Renal cortical epithelial cell (primary cell): ENCODE results near the gene CPAMD8. TPM values are rescaled to one million over a fixed set of nuclear protein-coding genes. Genes with fewer than 3 reads are reported as not detected.
"Not testable (repeated sequence)": the region's sequence is repeated elsewhere in the genome, so short reads cannot be mapped to it uniquely, and the experiment has no call there.

Experiments
- DNase-seq: peaks from one replicate; pipeline ENCODE4 v3.0.0-alpha.2; 2011; ENCODE audit warnings: low read depth
- total RNA-seq: library from RNA; depleted of rRNA; stranded (reverse); fragments of >200 nt; gene quantifications from 2 replicates; pipeline ENCODE4 v1.2.3, GENCODE V29; 2014

The CPAMD8 gene
- total RNA-seq, 1 donor from 2014 or later: 3.9 TPM

GRCh38 chr19:16874978-16875299, 151.7 kb downstream of the CPAMD8 start:
- DNase-seq: not testable (repeated sequence)

- DNase-seq: no peak
Measured at GRCh38 chr19:16874250-16874977, 152.2 kb downstream of the CPAMD8 start.

- no peak for DNase-seq
Measured at GRCh38 chr19:16873594-16873993, 153.0 kb downstream of the CPAMD8 start.

- no peak for DNase-seq
Measured at GRCh38 chr19:16872728-16873127, 153.9 kb downstream of the CPAMD8 start.

DNA sequence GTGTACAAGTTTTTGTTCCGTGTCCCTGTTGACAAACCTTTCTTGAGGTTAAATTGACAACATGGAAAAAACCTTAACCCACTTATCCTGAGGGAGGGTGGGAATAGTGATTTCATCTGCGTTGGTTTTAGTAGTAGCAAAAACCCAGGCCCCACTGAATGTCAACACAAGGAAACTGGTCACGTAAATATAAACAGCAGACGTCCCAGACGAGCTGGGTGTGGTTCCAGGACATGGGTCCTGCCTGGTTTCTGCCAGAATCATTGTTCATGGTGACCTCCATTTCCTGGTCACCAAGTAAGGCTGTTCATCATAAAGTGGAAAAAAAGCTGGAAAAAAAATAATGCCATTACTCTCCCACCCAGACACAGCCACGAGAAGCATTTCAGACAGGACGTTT, 154.7 kb downstream of the CPAMD8 start:
- DNase-seq: no peak

DNA sequence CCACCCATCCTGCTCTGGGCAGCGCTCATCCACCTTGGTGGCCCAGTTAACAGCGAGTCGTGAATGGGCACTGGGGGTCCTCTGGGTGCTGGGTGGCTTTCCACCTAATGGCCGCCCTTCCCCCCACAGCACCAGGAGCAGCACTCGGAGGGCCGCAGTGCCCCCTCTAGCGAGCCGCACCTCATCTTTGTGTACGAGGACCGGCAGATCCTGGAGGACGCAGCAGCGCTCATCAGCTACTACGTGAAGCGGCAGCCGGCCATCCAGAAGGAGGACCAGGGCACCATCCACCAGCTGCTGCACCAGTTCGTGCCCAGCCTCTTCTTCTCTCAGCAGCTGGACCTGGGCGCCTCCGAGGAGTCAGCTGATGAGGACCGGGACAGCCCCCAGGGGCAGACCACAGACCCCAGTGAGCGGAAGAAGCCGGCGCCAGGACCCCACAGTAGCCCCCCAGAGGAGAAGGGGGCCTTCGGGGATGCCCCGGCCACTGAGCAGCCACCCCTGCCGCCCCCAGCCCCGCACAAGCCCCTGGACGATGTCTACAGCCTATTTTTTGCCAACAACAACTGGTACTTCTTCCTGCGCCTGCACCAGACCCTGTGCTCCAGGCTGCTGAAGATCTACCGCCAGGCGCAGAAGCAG, 157.2 kb downstream of the CPAMD8 start:
- no peak for DNase-seq

GRCh38 chr19:16868423-16869130, 158.0 kb downstream of the CPAMD8 start:
- DNase-seq: no peak

DNA sequence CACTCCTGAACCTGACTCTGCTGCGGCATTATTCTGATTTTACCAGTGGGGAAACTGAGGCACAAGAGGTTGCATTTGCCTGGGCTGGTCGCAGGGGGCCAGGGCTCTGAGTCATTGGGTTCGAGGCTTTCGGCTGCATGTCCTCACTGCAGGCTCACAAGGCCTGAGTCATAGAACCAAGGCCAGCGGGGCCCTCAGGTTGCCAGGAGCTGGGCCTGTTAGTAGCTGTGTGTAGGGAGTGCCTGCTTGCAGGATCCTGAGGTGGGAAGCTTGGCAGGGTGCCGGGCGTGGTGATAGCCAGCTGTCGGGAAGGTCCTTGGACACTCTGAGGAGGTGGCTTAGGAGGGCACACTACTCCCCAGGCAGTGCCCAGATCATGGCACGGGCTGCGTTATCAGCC, 159.4 kb downstream of the CPAMD8 start:
- DNase-seq: no peak

DNA sequence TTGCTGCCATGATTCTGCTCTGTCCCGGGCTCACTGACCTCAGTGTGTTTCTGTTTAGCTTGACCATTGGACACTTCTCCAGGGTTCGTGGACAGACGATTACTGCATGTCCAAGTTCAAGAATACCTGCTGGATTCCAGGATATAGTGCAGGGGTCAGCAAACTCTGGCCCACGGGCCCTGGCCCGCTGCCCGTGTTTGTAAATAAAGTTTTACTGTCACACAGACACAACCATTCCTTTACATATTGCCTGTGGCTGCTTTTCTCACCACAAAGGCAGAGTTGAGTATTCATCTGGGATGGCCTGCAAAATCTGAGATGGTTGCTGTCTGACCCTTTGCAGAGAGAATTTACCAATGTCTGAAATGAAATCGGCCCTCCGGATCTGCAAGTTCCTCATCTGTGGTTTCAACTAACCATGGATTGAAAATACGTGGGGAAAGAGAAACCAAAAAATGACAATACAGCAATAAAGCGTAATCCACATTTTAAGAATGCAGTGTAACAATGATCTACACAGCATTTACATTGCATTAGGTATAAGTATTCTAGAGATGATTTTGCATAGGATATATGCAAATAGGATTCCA, 163.7 kb downstream of the CPAMD8 start:
- DNase-seq: no peak

DNA sequence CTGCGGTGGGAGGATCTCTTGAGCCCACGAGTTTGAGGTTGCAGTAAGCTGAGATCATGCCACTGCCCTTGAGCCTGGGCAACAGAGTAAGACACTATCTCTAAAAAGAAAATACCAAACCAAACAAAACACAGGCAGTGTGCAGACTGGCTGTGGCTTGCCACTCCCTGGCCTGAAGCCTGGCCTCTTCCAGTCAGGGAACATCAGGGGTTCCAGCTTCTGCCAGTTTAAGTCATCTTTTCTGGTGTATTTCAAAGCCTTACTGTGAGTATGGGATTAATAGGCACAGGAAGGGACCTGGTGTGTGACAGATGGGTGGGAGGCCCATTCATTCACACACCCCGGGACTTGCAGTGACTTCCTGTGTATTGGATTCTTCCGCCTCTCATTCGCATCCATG, 164.8 kb downstream of the CPAMD8 start:
- no peak for DNase-seq

- DNase-seq: no peak
Measured at GRCh38 chr19:16861011-16861410, 165.6 kb downstream of the CPAMD8 start.

DNA sequence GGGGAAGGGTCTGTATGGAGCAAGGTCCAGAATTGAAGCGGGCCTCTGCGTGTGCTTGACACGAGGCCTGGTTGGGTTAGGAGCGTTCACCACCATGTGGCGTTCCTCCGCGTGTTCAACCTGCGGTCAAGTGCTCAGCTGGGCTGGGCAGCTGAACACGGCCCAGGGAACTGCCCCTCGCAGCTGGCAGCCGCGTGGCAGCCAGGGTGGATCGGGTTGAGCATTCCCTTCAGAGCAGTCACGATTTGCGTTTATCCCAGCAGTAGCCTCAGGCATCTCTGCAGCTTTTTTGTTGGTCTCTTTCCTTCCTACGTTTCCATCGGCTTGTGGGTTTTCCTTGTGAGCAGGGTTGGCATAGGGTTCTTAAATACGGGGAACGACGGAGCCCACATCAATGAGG, 166.5 kb downstream of the CPAMD8 start:
- DNase-seq: no peak

GRCh38 chr19:16859626-16860025, 167.0 kb downstream of the CPAMD8 start:
- DNase-seq: no peak

DNA sequence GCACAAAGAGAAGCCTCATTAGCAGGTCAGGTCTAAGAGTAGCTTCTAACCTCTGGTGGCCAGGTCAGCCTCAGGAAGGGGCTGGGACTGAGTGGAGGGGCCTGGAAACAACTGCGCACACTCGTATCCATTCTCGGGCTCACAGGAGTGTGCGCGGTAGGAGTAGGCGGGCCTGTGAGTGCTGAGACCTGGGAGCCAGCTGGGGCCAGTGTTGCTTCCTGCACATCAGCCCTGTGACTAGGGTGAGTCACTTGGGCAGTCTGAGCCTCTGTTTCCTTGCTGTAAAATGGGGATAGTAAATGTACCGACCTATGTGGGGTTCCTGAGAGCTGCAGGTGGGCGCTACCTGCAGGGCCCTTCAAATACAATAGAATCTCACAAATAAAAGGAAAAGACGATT, 170.5 kb downstream of the CPAMD8 start:
- no peak for DNase-seq

DNA sequence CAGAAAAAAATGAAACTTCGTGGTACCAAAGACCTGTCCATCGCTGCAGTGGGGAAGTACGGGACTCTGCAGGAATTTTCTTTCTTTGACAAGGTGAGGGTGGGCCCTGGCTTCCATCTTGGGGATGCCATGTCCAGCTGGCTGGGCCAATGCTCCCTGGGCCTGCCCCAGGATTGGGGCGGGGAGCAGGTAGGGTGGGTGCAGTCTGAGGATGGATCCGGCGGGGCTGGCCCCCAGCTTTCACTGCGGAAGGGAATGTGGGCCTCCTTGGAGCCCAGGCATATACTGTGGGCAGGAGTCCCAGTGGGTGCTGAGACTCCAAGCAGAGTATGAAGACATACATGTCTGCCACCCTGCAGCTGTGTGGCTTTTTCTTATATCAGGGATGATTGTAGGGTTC, 173.5 kb downstream of the CPAMD8 start:
- DNase-seq: no peak

- no peak for DNase-seq
Measured at GRCh38 chr19:16851031-16851712, 175.4 kb downstream of the CPAMD8 start.

DNA sequence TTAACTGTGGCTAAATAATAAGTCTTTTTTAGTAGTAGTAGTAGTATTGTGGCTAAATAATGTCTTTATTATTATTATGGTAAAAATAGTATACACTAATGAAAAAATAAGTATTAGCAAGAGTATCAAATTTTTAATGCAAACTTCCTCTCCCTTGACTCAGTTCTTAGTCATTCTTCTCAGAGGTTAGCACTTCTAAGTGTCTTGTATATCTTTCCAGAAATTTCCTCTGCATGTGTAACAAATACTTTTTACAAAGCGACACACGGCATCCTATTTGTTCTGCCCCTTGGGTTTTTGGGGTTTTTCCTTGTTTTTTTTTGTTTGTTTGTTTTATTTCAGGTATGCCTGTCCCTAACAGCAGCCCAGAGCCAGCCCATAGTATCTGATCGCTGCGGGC, 176.5 kb downstream of the CPAMD8 start:
- DNase-seq: no peak

GRCh38 chr19:16849168-16849567, 177.4 kb downstream of the CPAMD8 start:
- DNase-seq: no peak

GRCh38 chr19:16847430-16847829, 179.2 kb downstream of the CPAMD8 start:
- DNase-seq: no peak

GRCh38 chr19:16846901-16847300, 179.7 kb downstream of the CPAMD8 start:
- no peak for DNase-seq
